ENCODE results near the gene CTNNBL1.

Gene CTNNBL1

DNA sequence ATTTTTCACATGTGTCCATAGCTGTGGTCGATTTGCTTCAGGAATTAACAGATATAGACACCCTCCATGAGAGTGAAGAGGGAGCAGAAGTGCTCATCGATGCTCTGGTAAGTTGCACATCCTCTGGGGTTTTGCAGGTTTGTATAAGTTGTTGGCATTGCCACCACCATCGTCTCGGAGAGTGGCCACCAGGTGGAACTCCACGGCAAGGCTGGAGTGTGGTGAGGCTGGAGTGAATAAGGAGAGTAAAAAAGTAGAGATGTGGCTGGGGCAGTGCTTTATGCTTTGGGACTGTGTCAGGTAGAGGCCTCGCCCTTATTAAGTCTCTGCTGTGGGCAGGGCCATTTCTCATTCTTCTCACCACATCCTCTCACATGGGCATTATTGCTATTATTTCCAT, 63.7 kb downstream of the CTNNBL1 start:
- in situ Hi-C loops (cut with HindIII; ENCODE audit: low sequenced_read_pairs), result no loop called here
- no peak for DNase-seq (ENCODE audit: low read depth)
- H3K4me3 ChIP-seq (ENCODE audit: low read depth, low read length), result no peak overlapping the region
- TF ChIP-seq, protein P1, sequence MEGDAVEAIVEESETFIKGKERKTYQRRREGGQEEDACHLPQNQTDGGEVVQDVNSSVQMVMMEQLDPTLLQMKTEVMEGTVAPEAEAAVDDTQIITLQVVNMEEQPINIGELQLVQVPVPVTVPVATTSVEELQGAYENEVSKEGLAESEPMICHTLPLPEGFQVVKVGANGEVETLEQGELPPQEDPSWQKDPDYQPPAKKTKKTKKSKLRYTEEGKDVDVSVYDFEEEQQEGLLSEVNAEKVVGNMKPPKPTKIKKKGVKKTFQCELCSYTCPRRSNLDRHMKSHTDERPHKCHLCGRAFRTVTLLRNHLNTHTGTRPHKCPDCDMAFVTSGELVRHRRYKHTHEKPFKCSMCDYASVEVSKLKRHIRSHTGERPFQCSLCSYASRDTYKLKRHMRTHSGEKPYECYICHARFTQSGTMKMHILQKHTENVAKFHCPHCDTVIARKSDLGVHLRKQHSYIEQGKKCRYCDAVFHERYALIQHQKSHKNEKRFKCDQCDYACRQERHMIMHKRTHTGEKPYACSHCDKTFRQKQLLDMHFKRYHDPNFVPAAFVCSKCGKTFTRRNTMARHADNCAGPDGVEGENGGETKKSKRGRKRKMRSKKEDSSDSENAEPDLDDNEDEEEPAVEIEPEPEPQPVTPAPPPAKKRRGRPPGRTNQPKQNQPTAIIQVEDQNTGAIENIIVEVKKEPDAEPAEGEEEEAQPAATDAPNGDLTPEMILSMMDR (IDR thresholded peaks at IDR 0.05; ENCODE audit: low read depth, low read length, missing control alignments), result peak; percentile 38

GRCh38 chr20:37758332-37758731, 64.5 kb downstream of the CTNNBL1 start:
- TF ChIP-seq, protein P1 (IDR thresholded peaks at IDR 0.05; ENCODE audit: low read depth, low read length, missing control alignments), result peak; percentile 7
- in situ Hi-C loops (cut with HindIII; ENCODE audit: low sequenced_read_pairs), result no loop called here
- no peak for DNase-seq (ENCODE audit: low read depth)
- no peak overlapping the region for H3K4me3 ChIP-seq (ENCODE audit: low read depth, low read length)

DNA sequence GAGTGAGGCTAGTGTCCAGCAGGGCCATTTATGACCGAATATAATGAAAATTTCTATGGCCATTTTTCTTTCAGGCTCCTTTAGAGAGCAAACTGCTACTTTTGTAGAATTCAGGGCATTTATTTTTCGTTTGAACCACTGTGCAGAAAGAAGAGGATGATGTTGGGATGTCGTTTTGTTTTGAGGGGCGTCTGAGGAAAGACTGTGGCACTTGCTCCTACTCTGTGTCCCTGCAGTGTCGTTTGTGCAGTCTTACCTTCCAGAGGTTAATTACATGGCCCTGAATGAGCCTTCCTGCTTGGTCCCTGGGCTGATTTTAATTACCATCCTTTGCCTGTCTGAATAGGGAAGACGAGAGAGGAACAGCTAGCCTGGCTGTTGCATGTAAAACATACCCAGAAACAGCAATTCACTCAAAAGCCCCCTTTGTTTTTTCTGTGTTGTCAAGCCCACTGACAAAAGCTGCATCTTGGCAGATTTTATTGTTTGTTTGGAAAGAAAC, 65.3 kb downstream of the CTNNBL1 start:
- in situ Hi-C loops (cut with HindIII; ENCODE audit: low sequenced_read_pairs), result no loop called here
- TF ChIP-seq, protein P1 (IDR thresholded peaks at IDR 0.05; ENCODE audit: low read depth, low read length, missing control alignments), result no peak

GRCh38 chr20:37759761-37760209, 66.0 kb downstream of the CTNNBL1 start:
- TF ChIP-seq, protein P1 (IDR thresholded peaks at IDR 0.05; ENCODE audit: low read depth, low read length, missing control alignments), result no peak
- H3K4me3 ChIP-seq (ENCODE audit: low read depth, low read length), result no peak overlapping the region
- in situ Hi-C loops (cut with HindIII; ENCODE audit: low sequenced_read_pairs), result no loop called here
- DNase-seq (ENCODE audit: low read depth), result no peak

More for the DNA sequence above, 65.3 kb downstream of the CTNNBL1 start:
- no peak overlapping the region for H3K4me3 ChIP-seq (ENCODE audit: low read depth, low read length)
- no peak for DNase-seq (ENCODE audit: low read depth)

DNA sequence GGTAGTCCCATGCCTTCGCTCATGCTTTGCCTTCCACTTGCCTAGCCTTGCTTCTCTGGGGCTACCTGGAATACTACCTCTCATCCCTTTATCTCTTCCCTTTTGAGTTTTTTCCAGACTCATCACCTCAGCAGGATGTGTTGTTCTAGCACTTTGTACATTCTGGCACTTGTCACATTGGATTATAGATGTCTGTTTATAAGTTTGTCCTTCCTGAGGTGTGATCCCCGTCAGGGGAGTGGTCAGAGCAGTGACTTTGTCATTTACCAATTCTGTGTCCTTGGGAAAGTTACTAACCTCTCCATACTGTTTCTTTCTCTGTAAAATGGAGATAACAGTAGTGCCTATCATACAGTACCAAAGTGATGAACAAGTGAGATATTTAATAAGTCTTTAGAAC, 66.5 kb downstream of the CTNNBL1 start:
- TF ChIP-seq, protein P1 (IDR thresholded peaks at IDR 0.05; ENCODE audit: low read depth, low read length, missing control alignments), result no peak
- no peak overlapping the region for H3K4me3 ChIP-seq (ENCODE audit: low read depth, low read length)
- in situ Hi-C loops (cut with HindIII; ENCODE audit: low sequenced_read_pairs), result no loop called here

DNA sequence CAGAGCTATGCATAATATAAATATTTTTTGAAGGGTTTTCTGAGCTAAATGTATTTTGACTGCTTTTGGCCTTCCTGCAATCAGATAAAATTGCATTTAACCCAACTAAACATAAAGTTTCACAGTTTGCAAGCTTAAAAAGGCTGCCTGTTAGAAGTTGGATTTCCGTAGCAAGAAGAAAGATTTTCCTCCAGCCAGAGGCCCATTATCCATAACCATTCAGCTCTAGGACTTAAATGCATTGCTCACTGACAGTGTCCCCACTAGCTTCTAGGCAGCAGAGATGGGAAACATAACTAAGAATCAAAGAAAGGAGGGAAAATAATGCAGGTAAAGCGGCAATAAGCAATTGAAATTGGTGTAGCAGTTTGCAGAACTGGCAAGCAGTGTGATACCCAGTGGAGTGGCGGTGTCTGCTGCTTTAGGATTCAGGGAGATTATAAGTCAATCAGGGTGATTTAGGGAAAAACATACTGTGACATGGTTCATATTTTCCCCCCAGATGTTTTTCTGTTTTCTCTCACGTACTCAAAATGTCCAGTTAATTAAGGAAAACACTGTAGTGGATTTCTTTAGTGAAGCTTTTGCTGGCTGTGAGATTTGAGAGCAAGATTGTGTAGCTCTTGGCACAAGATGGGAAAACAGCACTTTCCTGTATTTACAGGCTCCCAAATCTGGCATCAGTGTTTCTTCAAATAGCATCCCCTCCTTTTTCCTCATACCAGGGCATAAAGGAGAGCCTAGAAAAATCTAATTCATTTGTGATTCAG, 69.1 kb downstream of the CTNNBL1 start:
- TF ChIP-seq, protein P1 (IDR thresholded peaks at IDR 0.05; ENCODE audit: low read depth, low read length, missing control alignments), result no peak
- H3K4me3 ChIP-seq (ENCODE audit: low read depth, low read length), result no peak overlapping the region
- DNase-seq (ENCODE audit: low read depth), result no peak
- in situ Hi-C loops (cut with HindIII; ENCODE audit: low sequenced_read_pairs), result no loop called here

More for the DNA sequence above, 66.5 kb downstream of the CTNNBL1 start:
- no peak for DNase-seq (ENCODE audit: low read depth)
